ENCODE measurements around the gene KLF14.
"Not testable (repeated sequence)": the region's sequence is repeated elsewhere in the genome, so short reads cannot be mapped to it uniquely, and the experiment has no call there.

KLF14 gene

DNA sequence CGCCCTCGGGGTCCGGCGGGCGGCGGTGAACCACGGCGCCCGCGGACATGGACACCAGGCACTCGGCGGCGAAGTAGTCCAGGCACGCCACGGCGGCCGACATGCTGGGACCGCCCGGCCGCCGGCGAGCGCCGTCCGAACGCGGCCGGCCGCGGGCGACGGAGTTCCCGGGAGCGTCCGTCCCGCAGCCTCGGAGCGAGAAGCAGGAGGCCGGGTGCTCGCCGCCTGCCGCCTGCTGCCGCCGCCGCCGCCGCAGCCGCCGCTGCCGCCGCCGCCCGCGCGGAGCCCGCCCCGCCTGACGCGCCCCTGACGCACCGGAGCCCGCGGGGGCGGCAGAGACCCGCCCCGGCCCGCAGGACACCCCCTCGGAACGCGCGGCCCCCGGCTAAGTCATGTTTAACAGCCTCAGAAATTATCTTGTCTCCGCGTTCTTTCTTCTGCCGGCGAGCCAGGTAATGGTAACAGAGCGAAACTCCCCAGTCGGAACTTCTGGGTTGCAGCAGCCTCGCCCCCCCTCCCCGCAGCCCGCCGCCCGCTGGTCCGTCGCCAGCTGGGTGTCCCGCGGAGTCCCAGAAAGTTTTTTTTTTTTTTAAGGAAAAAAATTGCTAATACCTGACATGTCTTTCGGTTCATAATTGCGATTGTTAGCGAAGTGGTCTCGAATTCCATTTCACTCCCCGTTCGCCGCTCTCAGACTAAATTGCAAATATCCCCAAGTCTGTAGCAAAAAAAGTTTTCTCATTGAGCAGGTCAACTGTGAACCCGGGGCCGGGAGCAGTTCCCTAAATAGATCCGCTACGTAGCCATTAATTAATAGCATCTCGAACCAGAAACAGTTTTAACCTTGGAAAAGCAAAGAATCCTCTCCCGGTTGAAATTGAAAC is at the start of gene KLF14:
KLF14 (minus strand) TSS at position 277 of the 884 bp plus-strand sequence; CDS start at position 103, 174 bp downstream.
- DNase-seq: peak in 1 of 2 experiments; percentile 39

DNA sequence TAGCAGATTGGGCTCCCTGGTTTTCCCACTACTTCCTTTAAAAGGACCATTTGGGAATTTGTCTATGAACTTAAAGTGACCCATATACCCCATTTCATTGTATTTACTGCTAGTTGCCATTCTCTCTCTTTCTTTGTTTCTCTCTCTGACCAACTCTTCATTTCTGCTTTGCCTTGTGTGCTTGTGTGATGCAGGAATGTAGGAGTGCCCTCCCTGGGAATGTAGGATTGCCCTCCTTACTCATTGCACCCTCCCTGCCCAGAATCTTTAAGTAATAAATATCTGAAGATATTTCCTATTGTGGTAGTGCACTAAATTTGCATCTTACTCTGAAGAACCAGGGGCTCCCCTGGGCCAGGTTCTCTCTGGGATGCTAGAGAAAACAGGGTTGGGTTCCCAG is 47.3 kb upstream of the KLF14 start:
- DNase-seq: no peak

DNA sequence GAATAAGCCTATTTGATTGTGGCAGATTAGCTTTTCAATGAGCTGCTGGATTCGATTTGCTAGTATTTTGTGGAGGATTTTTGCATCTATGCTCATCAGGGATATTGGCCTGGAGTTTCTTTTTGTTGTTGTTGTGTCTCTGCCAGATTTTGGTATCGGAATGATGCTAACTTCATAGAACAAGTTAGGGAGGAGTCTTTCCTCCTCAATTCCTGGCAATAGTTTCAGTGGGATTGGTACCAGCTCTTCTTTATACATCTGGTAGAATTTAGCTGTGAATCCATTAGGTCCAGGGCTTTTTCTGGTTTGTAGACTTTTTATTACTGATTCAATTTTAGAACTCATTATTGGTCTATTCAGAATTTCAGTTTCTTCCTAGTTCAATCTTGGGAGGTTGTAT is 43.4 kb upstream of the KLF14 start:
- DNase-seq: no peak

DNA sequence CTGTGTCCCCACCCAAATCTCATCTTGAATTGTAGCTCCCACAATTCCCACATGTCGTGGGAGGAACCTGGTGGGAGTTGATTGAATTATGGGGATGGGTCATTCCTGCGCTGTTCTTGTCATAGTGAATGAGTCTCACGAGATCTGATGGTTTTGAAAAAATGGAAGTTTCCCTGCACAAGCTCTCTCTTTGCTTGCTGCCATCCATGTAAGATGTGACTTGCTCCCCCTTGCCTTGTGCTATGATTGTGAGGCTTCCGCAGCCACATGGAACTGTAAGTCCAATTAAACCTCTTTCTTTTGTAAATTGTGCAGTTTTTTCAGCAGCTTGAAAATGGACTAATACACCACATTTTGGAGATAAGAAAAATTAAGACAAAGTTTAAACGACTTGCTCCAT is 38.4 kb upstream of the KLF14 start:
- not testable (repeated sequence) for DNase-seq

DNA sequence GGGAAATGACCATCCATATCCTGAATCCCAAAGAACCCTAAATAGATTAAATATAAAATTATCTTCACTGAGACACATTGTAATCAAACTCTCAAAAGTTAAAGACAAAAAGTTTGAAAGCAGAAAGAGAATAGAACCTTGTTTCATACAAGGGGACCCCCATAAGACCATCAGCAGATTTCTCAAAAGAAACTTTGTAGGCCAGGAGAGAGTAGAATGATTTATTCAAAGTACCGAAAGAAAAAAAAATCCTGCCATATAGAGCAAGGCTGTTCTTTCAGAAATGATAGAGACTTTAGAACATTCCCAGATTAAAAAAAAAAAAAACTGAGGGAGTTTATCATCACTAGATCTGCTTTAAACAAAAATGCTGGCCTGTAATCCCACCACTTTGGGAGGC is 34.8 kb upstream of the KLF14 start:
- DNase-seq: no peak

DNA sequence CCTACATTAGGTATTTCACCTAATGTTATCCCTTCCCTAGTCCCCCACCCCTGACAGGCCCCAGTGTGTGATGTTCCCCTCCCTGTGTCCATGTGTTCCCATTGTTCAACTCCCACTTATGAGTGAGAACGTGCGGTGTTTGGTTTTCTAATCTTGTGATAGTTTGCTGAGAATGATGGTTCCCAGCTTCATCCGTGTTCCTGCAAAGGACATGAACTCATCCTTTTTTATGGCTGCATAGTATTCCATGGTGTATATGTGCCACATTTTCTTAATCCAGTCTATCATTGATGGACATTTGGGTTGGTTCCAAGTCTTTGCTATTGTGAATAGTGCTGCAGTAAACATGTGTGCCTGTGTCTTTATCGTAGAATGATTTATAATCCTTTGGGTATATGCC is 30.6 kb upstream of the KLF14 start:
- not testable (repeated sequence) for DNase-seq

DNA sequence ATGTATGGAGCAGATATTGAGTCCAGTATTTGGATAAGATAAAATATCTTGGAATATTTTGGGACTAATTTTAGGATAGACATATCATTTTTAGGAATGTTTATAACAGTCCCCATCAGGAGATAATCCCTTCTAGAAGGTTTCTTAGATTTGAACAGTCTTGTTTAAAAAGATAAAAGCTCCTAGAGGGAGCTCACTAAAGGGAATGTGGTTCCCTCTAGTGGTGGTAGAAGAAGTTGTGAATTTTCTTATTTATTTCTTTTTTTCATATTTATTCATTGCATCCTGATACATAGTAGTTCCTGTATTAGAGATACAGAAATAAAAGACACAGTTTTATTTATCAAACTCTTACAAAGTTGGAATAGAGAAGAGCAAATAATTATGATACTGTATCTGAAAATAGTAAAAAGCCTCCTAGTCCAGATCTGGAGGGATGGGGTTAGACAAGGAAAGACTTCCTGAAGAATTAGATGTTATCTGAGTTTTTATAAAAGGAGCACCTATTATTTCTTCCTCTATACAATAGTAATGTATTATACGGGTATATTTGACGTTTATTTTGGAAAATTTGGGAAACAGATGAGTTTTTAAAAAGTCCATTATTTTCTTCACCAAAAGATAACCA is 24.5 kb upstream of the KLF14 start:
- peak; percentile 76 to 89 for DNase-seq

DNA sequence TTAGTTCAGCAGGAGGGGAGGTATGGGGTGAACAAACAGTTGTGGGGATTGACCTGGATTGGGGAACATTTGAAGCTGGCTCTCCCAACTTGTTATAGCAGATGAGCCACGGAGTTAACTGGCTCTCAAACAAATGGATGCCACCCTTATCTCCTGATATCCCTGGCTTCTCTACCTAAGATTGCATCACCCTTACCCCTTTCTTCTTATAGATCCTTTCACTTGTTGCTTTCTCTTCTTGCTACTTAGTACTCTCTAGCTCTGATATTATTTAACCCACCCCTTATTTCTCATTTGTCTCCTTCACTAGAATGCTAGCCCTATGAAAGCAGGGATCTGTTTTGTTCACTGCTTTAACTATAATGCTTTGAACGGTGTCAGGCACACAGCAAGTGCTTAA is 22.3 kb upstream of the KLF14 start:
- DNase-seq: no peak

DNA sequence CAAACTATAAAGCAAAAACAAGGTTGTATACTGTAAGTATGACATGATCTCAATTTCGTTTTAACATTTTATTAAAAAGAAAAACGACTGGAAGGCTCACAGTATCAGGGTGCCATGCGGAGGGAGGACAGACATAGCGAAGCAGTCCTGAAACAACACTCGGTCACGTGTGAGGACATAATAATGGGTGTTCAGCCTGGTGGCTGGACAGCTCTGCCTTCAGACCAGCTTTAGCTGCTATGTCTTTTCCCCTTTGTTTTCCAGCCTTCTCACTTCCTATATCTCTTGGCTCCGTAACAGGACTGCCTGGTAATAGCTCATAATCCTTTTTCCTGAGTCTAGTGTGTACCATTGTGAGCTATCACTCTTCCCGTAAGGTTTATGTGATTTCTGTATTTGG is 18.4 kb upstream of the KLF14 start:
- no peak for DNase-seq

DNA sequence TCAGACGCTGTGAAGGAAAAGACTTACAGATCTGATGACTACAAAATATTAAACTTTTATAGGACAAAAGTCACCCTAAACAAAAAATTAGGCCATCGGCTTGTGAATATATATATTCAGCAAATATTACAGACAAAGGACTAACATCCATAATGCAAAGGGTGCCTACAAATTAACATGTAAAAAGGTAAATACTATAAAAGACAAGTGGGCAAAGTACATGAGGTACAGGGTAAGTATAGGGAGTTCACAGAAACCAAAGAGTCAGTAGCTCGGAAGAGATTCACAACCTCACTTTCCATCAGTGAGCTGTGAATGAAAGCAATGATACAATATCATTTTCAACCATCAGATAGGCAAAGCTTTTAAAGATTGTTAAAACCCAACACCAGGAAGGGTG is 16.7 kb upstream of the KLF14 start:
- DNase-seq: no peak

DNA sequence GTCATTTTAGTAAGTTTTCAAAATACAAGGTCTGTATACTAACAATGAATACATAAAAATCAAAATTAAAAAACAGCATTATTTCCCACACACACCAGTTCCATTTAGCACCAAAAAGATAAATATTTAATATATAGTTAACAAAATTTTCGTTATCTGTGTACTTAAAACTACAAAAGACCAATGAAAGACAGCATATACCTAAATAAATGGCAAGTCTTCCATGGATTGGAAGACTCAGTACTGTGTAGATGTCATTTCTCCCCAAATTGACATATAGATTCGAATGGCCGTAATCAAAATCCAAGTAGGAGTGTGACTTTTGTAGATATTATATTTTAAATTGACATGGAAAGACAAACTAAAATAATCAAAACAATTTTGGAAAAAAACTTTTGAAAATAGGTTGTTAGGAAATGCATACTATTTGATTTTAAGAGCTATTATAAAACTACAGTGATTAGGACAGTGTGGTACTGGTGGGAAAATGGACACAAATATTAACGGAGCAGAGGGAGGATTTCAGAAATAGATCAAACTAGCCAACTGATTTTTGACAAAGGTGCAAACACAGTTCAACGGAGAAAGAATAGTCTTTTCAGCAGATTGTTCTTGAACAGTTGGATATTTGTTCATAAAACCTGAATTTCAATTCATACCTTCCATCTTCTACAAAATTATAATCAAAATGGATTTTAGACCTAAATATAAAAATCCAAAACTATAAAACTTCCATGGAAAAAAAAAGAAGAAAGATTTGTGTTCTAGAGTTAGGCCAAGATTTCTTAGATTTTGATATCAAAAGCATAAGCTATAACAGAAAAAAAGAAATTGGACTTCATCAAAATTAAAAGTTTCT is 14.8 kb upstream of the KLF14 start:
- DNase-seq: no peak

DNA sequence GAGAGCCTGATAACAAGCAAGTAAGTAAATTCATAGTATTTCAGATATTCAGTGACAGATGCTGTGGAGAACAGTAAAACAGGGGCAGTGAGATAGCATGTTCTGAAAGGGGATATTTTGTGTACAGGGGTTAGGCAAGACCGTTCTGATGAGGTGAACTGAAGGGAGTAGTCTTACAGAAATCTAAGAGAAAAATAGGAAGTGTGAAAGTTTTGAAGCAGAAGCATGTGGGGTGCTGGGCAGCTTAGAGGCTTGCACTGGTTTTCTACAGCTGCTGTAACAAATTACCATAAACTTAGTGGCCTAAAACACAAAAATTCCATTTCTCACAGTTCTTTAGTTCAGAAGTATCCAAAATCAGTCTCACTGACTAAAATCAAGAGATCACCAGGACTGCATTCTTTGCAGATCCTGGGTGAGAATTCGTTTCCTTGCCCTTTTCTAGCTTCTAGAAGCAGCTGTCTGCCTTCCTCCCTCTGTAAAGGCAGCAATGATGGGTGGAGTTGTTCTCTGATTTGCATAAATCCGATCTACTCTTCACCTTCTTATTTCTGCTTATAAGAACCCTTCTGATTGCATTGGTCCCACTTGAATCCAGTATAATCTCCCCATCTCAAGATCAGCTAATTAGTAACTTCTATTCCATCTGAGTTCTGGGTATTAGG is 7.5 kb upstream of the KLF14 start:
- no peak for DNase-seq

DNA sequence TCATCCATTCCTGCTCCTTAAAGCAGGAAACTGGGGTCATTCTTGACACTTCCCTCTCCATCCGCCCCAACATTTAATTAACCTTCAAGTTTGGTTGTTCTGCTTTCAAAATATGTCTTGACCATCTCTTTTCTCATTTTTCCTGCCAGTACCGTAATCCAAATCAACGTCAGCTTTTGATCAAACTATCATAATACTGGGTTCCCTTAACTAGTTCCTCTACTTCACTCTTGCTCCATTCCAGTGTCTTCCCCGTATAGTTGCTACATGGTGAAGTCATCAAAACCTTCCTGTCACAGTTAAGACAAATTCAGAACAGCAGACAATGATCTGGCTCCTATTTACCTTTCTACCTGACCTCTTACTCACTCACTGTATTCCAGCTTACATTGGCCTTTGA is 6.6 kb upstream of the KLF14 start:
- no peak for DNase-seq

DNA sequence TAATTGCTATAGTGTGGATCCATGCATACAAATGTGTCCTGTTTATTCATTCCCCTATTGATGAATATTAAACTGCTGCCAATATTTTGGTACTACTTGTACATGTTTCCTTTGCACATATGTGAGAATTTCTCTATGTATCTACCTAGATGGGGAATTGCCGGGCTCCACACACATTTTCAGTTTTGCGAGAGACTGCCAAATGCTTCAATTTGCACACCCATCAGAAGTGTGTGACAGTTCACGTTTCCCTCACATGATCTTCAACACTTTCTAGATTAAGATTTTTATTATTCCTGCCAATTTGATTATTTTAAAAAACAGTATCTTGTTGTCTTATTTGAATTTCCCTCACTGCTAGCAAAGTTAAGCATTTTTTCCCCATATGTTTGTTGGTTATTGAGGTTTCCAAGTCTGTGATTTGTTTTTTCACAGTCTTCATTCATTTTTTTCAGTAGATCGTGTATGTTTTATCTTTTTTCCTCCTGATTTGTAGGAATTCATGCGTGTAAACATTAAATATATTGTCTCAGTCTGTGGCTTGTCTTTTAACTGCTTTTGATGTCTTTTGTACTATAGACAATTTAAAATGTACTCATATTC is 2.4 kb upstream of the KLF14 start:
- DNase-seq: no peak

DNA sequence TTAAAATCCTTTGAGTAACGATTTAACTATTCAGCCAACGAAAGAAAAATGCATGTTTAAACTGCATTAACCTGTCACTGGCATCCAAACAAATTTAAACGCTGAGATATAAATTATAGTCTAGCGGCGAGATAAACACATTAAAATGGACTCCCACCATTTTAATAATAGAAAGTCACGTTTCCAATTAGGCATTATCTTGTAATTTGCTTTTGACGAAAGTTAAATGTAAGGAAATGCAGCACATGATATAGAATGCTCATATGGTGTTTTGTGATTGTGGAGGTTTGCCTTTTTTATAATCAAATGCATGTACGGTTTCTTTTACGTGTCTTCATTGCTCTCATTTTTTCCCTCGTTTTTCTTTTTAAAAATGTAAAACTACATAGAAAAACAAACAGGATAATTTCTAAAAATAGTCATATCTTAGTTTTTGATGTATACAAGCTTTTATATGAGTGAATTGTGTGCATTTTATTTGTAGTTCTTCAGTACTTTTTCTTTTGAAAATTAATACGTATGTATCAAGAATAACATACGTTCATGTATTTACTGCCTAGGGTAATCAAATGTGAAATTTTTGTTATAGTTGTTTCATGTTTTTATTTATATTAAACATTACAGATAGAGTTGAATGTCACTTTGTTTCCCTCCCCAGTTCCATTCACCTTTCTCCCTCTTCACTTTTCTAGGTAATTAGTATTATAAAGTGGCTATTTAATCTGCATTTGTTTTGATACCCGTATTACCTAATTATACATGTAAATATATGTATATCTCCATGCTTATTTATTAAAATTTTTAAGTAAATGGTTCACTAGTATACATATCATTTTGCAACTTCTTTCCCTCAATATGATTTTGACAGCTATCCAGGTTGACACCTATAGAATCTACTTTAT is 1.1 kb upstream of the KLF14 start:
- peak in 1 of 2 experiments; percentile 21 for DNase-seq

DNA sequence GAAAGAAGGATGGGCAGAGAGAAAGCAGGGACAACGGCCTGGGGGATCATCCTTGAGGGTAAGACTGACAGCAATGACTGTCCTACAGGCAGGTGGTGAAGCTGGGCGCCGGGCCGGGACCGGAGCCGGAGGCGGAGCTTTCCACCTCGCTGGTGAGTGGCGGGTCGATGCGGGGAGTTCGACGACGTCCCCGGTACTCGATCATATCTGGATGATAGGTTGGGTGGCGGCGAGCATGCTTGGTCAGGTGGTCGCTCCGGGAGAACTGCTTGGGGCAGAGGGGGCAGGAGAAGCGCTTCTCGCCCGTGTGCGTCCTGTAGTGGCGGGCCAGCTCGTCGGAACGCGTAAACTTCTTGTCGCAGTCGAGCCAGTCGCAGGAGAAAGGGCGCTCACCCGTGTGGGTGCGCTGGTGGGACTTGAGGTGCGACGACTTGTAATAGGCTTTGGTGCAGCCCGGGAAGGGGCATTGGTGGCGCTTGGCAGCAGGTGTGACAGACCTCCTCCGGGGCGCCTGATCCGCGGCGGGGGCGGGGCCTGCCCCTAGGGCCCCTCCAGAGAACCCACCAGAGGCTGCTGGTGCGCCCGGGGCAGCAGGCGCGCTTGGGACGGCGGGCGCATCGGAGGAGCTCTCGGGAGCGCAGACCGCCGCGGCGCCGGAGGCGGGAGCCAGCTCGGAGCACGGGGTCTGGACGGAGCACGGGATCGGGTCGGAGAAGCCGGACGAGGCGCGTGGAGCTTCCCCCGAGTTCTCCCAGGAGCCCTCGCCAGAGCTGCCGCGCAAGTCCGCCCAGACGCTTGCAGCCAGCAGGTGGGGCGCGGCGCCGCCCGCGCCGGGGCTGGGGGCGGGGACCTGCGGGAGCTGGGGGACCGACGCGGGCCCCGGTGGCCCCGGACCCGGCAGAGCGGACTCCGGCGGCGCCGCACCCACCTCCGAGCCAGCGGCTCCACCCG is 752 bp downstream of the KLF14 start:
- no peak for DNase-seq

DNA sequence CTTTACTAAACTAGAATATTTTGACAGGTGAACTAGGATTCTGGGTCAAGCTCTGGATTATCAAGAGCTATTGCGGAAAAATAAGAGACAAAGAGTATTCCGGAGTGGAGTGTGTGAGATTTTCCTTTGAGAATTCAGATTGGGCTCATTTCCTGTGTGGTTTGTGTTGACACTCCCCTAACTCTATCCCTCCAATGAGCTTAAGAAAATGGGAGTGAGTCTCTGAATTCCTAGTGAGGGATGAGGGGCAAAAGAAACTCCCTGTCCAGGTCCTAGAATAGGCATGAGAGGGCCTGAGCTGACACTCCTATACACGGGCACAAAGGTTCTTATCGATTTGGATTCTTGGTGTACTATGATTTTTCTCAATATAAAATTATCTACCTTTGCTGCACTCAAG is 10.2 kb downstream of the KLF14 start:
- DNase-seq: no peak

DNA sequence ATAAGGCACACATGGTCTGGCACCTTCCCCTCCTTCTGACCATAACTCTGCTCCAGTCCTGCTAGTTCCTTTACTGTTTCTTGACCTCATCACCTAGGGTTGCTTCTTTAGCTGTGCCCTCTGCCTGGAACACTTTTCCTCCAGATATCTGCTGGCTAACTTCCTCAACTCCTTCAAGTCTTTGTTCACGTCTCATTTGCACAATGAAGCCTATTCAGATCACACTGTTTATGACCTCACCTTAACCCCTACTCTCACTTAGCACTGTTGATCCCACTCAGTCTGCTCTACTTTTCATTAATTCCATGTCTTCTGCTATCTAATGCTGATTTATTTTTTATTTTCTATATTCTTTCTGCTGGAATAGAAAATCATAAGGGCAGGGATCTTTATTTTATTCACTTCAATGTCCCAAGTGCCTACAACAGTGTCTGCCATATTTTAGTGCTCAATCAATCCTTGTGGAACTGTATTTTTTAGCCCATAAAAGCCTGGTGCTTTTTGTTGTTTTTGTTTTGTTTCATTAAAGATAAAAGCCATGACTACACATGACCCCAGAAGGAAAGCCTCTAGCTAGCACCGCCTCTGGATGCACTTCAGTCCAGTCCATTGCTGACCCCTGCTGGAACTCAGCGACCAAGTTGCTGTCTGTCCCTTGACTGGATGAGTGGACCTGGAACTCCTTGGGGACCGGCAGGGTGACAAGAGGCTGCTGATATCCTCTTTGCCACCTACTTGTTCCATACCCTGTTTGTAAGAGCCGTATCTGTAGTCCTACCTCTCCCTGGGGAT is 12.3 kb downstream of the KLF14 start:
- peak in 1 of 2 experiments; percentile 13 for DNase-seq

DNA sequence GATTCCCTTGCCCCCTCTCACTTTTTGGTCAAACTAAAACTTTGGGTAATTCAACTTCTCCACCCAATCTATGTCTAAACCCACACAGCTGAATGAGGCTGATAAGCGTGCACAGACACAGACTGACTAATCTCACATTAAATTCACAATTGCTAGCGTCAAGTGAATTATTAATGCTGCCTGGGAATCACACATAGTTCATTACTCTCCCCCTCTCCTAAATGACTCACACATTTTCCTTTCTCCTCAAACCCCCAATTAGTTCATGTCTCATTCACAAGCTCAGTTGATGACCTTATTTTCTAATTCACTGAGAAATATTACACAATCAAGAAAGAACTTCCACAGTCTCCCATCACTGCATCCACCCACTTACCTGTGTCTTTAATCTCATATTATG is 14.5 kb downstream of the KLF14 start:
- DNase-seq: no peak
